Activated CD8-positive, alpha-beta memory T cell treated with anti-CD3 and anti-CD28 coated beads for 48 hours (primary cell): ENCODE measurements around the gene GALNT12.

ENCODE experiments used
- DNase-seq, 3 experiments: peaks; one replicate each; pipeline ENCODE4 v3.0.0-alpha.2; 2020; ENCODE audit warnings: low read depth in 2 of 3, low spot score in 2 of 3

The GALNT12 gene, protein sequence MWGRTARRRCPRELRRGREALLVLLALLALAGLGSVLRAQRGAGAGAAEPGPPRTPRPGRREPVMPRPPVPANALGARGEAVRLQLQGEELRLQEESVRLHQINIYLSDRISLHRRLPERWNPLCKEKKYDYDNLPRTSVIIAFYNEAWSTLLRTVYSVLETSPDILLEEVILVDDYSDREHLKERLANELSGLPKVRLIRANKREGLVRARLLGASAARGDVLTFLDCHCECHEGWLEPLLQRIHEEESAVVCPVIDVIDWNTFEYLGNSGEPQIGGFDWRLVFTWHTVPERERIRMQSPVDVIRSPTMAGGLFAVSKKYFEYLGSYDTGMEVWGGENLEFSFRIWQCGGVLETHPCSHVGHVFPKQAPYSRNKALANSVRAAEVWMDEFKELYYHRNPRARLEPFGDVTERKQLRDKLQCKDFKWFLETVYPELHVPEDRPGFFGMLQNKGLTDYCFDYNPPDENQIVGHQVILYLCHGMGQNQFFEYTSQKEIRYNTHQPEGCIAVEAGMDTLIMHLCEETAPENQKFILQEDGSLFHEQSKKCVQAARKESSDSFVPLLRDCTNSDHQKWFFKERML

GRCh38 chr9:98807070-98807813, at the start of gene GALNT12:
TSS of gene GALNT12 (plus strand) at chr9:98807670. CDS start at chr9:98807699, 29 bp downstream.
- DNase-seq = no peak

- no peak for DNase-seq
Observed at GRCh38 chr9:98760231-98760630, 47.2 kb upstream of the GALNT12 start.

DNA sequence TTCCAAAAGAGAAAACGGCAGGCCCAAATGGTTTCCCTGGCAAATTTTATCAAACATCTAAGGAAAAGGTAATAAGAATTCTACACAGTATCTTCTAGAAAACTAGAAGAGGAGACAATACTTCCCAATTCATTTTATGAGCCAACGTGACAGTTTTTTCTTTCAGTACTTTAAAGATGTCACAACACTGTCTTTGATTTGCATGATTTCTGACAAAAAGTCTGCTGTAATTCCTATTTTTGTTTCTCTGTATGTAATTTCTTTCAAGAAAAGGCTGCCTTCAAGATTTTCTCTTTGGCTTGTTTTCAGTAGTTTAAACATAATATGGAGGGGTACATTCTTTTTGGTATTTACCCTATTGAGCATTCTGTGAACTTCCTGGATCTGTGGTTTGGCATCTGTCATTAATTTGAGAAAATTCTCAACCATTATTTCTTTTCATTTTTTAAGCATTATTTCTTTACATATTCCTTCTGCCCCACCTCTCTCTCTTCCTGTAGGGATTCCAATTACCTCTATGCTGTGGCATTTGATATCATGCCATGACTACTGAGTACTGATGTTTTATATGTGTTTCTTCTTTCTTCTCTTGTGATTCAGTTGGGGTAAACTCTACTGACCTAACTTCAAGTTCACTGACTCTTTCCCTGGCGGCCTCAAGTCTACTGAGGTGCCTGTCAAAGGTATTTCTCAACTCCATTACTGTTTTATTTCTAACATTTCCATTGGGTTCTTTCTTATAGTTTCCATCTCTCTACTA, 43.3 kb upstream of the GALNT12 start:
- DNase-seq = no peak

GRCh38 chr9:98765256-98765655, 42.2 kb upstream of the GALNT12 start:
- DNase-seq = no peak

- no peak for DNase-seq
Observed at GRCh38 chr9:98766586-98766985, 40.9 kb upstream of the GALNT12 start.

DNA sequence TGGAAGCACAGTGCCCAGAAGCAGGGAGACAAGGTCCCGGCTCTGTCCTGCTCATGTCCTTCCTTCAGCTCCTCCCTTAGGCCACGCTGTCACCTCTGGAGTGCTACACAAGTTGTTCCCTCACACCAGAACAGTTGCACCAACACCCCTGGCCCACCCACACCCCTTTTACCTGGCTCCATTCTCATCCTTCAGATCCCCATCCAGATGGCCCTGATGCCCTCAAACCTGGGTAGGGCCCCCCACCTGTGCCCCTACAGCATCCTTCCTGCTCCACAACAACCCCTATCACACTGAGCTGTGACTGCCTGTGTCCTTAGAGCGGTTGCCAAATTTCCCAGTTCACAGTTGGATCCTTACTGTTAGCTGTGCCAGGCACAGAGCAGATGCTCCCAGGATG, 40.3 kb upstream of the GALNT12 start:
- DNase-seq = no peak

GRCh38 chr9:98767915-98768314, 39.6 kb upstream of the GALNT12 start:
- DNase-seq = no peak

GRCh38 chr9:98768344-98768743, 39.1 kb upstream of the GALNT12 start:
- DNase-seq = no peak

GRCh38 chr9:98770717-98771116, 36.8 kb upstream of the GALNT12 start:
- DNase-seq = no peak

DNA sequence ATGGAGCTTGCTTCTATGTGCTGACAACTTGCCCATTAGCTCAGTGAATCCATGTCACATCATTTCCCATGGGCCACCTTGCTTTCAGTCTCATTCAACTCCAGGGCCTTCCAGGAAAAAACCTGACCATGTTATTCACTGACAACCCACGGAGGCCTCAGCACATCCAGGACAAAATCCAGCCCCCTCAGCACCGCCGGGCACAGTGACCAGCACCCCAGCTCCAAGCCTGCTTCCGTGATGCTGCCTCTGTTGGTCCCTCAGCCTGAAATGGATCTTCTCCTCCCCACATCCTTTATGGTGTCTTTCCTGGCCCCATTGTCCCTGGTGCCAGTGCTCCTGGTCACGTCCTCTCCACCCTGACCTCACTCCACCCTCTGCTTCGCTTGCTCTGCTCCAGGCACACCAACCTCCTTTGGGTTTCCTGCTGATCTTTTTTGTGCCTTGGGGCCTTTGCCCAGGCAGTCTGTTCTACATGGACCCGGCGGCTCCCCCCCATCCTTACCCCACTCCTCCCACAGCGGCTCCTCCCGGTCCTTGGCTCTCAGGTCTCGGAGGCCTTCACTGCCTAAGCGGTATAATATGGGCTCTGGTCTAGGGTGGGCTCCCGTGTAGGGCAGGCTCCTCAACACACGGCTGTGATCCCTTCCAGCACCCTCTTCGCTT, 36.1 kb upstream of the GALNT12 start:
- no peak for DNase-seq

- no peak for DNase-seq
Observed at GRCh38 chr9:98772364-98773155, 34.9 kb upstream of the GALNT12 start.

GRCh38 chr9:98773721-98774120, 33.7 kb upstream of the GALNT12 start:
- DNase-seq = no peak

DNA sequence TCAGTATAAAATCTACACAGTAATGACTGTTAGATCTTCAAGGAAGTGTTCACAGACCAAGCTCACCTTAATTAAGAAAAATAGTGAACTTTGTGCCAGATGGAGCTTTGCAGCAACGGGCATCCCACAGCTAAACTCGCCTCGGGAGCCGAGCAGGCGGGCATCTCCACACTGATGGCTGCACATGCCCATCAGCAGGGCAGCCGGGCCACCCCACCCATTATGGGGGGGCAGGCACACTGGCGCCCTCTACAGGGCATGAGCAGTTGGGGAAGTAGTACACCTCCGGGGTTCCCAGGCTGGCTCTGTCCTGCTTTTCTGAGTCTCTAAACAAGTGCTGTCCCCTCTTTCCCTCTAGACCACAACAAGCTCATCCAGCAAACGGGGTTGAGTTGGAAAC, 32.7 kb upstream of the GALNT12 start:
- DNase-seq = no peak

GRCh38 chr9:98775831-98776441, 31.5 kb upstream of the GALNT12 start:
- DNase-seq = no peak

- no peak for DNase-seq
Observed at GRCh38 chr9:98777618-98778017, 29.9 kb upstream of the GALNT12 start.

DNA sequence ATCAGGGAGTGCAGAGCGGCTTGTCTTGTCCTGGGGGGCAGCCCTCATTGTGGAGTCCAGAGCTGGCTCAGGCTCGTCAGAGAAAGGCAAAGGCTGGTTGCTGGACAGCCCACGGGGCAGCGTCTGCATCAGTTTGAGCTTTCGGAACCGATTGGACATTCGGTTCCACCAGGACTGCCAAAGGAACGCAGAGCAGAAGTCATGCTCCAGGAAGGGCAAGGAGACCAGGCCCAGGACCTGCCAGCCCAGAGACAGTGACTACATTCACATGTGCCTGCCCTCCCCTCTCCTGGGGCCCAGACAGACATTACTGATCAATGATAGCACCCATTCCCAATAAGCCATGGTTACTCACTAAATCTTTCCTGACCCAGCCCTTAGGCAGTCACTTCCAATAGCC, 29.2 kb upstream of the GALNT12 start:
- no peak for DNase-seq

GRCh38 chr9:98778711-98779530, 28.5 kb upstream of the GALNT12 start:
- no peak for DNase-seq

DNA sequence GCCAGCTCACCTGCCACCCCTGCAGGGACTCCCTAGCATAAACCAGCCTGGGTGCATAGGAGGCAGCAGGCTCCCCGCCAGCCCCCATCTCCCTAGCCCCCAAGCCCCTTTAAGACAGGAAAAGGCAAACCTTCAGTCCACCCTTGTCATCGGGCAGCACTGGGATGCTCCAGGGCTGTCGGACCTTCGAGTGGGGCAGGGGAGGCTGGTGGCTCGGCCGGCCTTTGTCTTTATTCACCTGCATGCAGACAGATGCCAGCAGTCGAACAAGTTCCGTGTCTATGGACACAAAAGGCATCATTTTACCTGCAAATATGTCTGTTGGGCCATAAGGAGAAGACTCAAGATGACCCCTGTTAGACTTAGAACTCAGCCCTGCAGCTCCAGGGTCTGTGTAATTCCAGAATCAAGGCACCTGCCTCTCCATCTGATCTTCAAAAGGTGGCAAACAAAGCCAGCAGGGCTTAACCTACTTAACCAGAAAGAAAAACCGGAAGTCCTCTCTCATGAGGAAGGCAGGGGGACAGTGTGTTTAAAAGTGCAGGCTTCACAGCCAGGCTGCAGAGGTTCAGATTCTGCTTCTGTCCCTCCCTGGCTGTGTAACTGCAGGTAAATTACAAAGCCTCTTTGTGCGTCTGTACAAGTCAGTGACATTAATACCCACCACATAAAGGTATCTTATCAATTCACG, 27.3 kb upstream of the GALNT12 start:
- DNase-seq = no peak
